Measurements from ENCODE around the gene SLC7A6OS. TPM values are rescaled to one million over a fixed set of nuclear protein-coding genes. Genes with fewer than 3 reads are reported as not detected.

The SLC7A6OS gene
- total RNA-seq, 1 experiment from 2014 or later, result 16.4 TPM

- TF ChIP-seq ZFX (IDR thresholded peaks at IDR 0.05) (no peak), JUND (IDR thresholded peaks at IDR 0.05) (no peak), ELF1 (IDR thresholded peaks at IDR 0.05; ENCODE audit: borderline replicate concordance, low read depth) (no peak), SP1 (IDR thresholded peaks at IDR 0.05; ENCODE audit: low read depth) (no peak), TCF7L2 (IDR thresholded peaks at IDR 0.05; ENCODE audit: borderline replicate concordance, extremely low read depth, insufficient read depth, insufficient read length) (no peak), EZH2 (IDR thresholded peaks at IDR 0.05) (no peak), CTCF (IDR thresholded peaks at IDR 0.05 in 2 of 3, conservative IDR thresholded peaks at IDR 0.05 in 1 of 3; ENCODE audit: borderline replicate concordance in 1 of 3, insufficient read depth in 1 of 3, low read depth in 2 of 3, low read length in 2 of 3) (no peak), MAX (IDR thresholded peaks at IDR 0.05) (no peak), POLR2AphosphoS5 (IDR thresholded peaks at IDR 0.05; ENCODE audit: low read depth, low read length) (no peak), RAD21 (IDR thresholded peaks at IDR 0.05; ENCODE audit: low read depth) (no peak), SIN3A (IDR thresholded peaks at IDR 0.05; ENCODE audit: low read depth) (no peak), SRF (IDR thresholded peaks at IDR 0.05; ENCODE audit: low read depth) (no peak)
- Histone ChIP-seq H3K9me3 (ENCODE audit: control insufficient read depth in 1 of 2, insufficient read depth in 1 of 2, low read depth in 1 of 2, low read length in 2 of 2) (no peaks in the 10 kb centered on the region), H3K4me1 (ENCODE audit: control insufficient read depth in 1 of 2, insufficient read depth in 2 of 2, low read length in 2 of 2) (no peaks in the 10 kb centered on the region), H3K4me2 (ENCODE audit: low read length) (no peak overlapping the region), H3K9ac (ENCODE audit: low read length) (no peak overlapping the region), H3K36me3 (ENCODE audit: control insufficient read depth in 1 of 2, insufficient read depth in 2 of 2, low read length in 2 of 2) (peaks cover 24 to 63% of the 10 kb centered on the region in 2 experiments), H3K27me3 (ENCODE audit: insufficient read depth, low read length) (no peaks in the 10 kb centered on the region), H3K79me2 (ENCODE audit: insufficient read depth, low read length) (peaks cover 7% of the 10 kb centered on the region; the same call in 1 of the 2 replicates), H4K20me1 (ENCODE audit: insufficient read depth) (no peaks in the 10 kb centered on the region), H3K4me3 (replicated peaks in 1 of 2; ENCODE audit: low read depth in 1 of 2, low read length in 2 of 2) (no peak overlapping the region), H2AFZ (ENCODE audit: low read depth, low read length, poor library complexity, severe bottlenecking) (no peak overlapping the region), H3K27ac (ENCODE audit: low read depth, low read length) (no peak overlapping the region), H3K9me2 (ENCODE audit: insufficient read depth) (no peaks in the 10 kb centered on the region)
- no peak for ATAC-seq
- DNase-seq (ENCODE audit: low read depth, low spot score), result no peak
- ChIA-PET CTCF (no interaction called here), RAD21 (ENCODE audit: low non-redundant PET in 1 of 2, low total read pairs in 2 of 2, uncharacterized antibody in 2 of 2, unreplicated experiment in 2 of 2) (no interaction called here), POLR2A (no interaction called here)
- intact Hi-C loops (cut with micrococcal nuclease), result no loop called here
- no TSS peak for BruUV-seq (replicated peaks)
Observed at GRCh38 chr16:68296693-68297092, 14.1 kb downstream of the SLC7A6OS start.
